ENCODE results near the gene CFB.
"Not testable (repeated sequence)": the region's sequence is repeated elsewhere in the genome, so short reads cannot be mapped to it uniquely, and the experiment has no call there.

CFB gene

GRCh38 chr6:31928672-31928939, 17.3 kb upstream of the CFB start:
- Mint-ChIP-seq H3K4me3 (no peak overlapping the region), H3K4me1 (ENCODE audit: low read depth) (no peaks in the 10 kb centered on the region), H3K9me3 (ENCODE audit: low read depth) (no peaks in the 10 kb centered on the region), H3K27ac (no peak overlapping the region), H3K36me3 (no peaks in the 10 kb centered on the region), H3K27me3 (peaks cover 2% of the 10 kb centered on the region)

- peaks cover 2% of the 10 kb centered on the region for H3K27me3 Mint-ChIP-seq
- no peaks in the 10 kb centered on the region for H3K9me3 Mint-ChIP-seq (ENCODE audit: low read depth)
- H3K4me1 Mint-ChIP-seq (ENCODE audit: low read depth) = no peaks in the 10 kb centered on the region
- H3K27ac Mint-ChIP-seq = no peak overlapping the region
- H3K36me3 Mint-ChIP-seq = no peaks in the 10 kb centered on the region
- no peak overlapping the region for H3K4me3 Mint-ChIP-seq
Observed at GRCh38 chr6:31930962-31931361, 14.9 kb upstream of the CFB start.

GRCh38 chr6:31932137-31932536, 13.8 kb upstream of the CFB start:
- H3K27ac Mint-ChIP-seq; H3K27me3 Mint-ChIP-seq; H3K9me3 Mint-ChIP-seq (ENCODE audit: low read depth); H3K4me1 Mint-ChIP-seq (ENCODE audit: low read depth); H3K4me3 Mint-ChIP-seq; H3K36me3 Mint-ChIP-seq: not testable (repeated sequence)

- Mint-ChIP-seq H3K9me3 (ENCODE audit: low read depth) (no peaks in the 10 kb centered on the region), H3K27ac (no peak overlapping the region), H3K4me1 (ENCODE audit: low read depth) (no peaks in the 10 kb centered on the region), H3K4me3 (no peak overlapping the region), H3K27me3 (peaks cover 2% of the 10 kb centered on the region), H3K36me3 (no peaks in the 10 kb centered on the region)
Observed at GRCh38 chr6:31933537-31933936, 12.4 kb upstream of the CFB start.

- peaks cover 2% of the 10 kb centered on the region for H3K27me3 Mint-ChIP-seq
- H3K4me3 Mint-ChIP-seq = no peak overlapping the region
- H3K36me3 Mint-ChIP-seq = no peaks in the 10 kb centered on the region
- H3K27ac Mint-ChIP-seq = no peak overlapping the region
- H3K9me3 Mint-ChIP-seq (ENCODE audit: low read depth) = no peaks in the 10 kb centered on the region
- H3K4me1 Mint-ChIP-seq (ENCODE audit: low read depth) = no peaks in the 10 kb centered on the region
Observed at GRCh38 chr6:31935021-31935420, 10.9 kb upstream of the CFB start.

- Mint-ChIP-seq H3K27me3 (peaks cover 2% of the 10 kb centered on the region), H3K9me3 (ENCODE audit: low read depth) (no peaks in the 10 kb centered on the region), H3K4me1 (ENCODE audit: low read depth) (no peaks in the 10 kb centered on the region), H3K27ac (no peak overlapping the region), H3K4me3 (no peak overlapping the region), H3K36me3 (no peaks in the 10 kb centered on the region)
Observed at GRCh38 chr6:31935823-31936222, 10.1 kb upstream of the CFB start.

GRCh38 chr6:31940256-31940664, 5.6 kb upstream of the CFB start:
- Mint-ChIP-seq H3K9me3 (ENCODE audit: low read depth) (no peaks in the 10 kb centered on the region), H3K4me1 (ENCODE audit: low read depth) (peaks cover under 1% of the 10 kb centered on the region), H3K4me3 (no peak overlapping the region), H3K36me3 (no peaks in the 10 kb centered on the region), H3K27me3 (peaks cover 5% of the 10 kb centered on the region), H3K27ac (no peak overlapping the region)

- H3K9me3 Mint-ChIP-seq (ENCODE audit: low read depth) = no peaks in the 10 kb centered on the region
- no peaks in the 10 kb centered on the region for H3K36me3 Mint-ChIP-seq
- H3K27ac Mint-ChIP-seq = no peak overlapping the region
- peaks cover 4% of the 10 kb centered on the region for H3K4me1 Mint-ChIP-seq (ENCODE audit: low read depth)
- H3K4me3 Mint-ChIP-seq = no peak overlapping the region
- H3K27me3 Mint-ChIP-seq = peaks cover 5% of the 10 kb centered on the region
Observed at GRCh38 chr6:31943742-31944141, 2.2 kb upstream of the CFB start.

- Mint-ChIP-seq H3K9me3 (ENCODE audit: low read depth) (no peaks in the 10 kb centered on the region), H3K36me3 (no peaks in the 10 kb centered on the region), H3K27ac (no peak overlapping the region), H3K4me1 (ENCODE audit: low read depth) (peaks cover 4% of the 10 kb centered on the region), H3K4me3 (no peak overlapping the region), H3K27me3 (peaks cover 5% of the 10 kb centered on the region)
Observed at GRCh38 chr6:31945154-31945506, 765 bp upstream of the CFB start.

- H3K27me3 Mint-ChIP-seq = peaks cover 5% of the 10 kb centered on the region
- peaks cover 4% of the 10 kb centered on the region for H3K4me1 Mint-ChIP-seq (ENCODE audit: low read depth)
- H3K36me3 Mint-ChIP-seq = no peaks in the 10 kb centered on the region
- H3K9me3 Mint-ChIP-seq (ENCODE audit: low read depth) = no peaks in the 10 kb centered on the region
- H3K4me3 Mint-ChIP-seq = no peak overlapping the region
- no peak overlapping the region for H3K27ac Mint-ChIP-seq
Observed at GRCh38 chr6:31946370-31946885, 533 bp downstream of the CFB start.

- Mint-ChIP-seq H3K9me3 (ENCODE audit: low read depth) (no peaks in the 10 kb centered on the region), H3K4me1 (ENCODE audit: low read depth) (peaks cover 4% of the 10 kb centered on the region), H3K27me3 (peaks cover 5% of the 10 kb centered on the region), H3K4me3 (no peak overlapping the region), H3K27ac (no peak overlapping the region), H3K36me3 (no peaks in the 10 kb centered on the region)
Observed at GRCh38 chr6:31947070-31947675, 1.3 kb downstream of the CFB start.

- H3K4me3 Mint-ChIP-seq = no peak overlapping the region
- H3K36me3 Mint-ChIP-seq = no peaks in the 10 kb centered on the region
- H3K9me3 Mint-ChIP-seq (ENCODE audit: low read depth) = no peaks in the 10 kb centered on the region
- no peak overlapping the region for H3K27ac Mint-ChIP-seq
- peaks cover 4% of the 10 kb centered on the region for H3K4me1 Mint-ChIP-seq (ENCODE audit: low read depth)
- no peaks in the 10 kb centered on the region for H3K27me3 Mint-ChIP-seq
Observed at GRCh38 chr6:31947864-31948263, 2.0 kb downstream of the CFB start.

GRCh38 chr6:31948306-31948705, 2.4 kb downstream of the CFB start:
- peaks cover 4% of the 10 kb centered on the region for H3K4me1 Mint-ChIP-seq (ENCODE audit: low read depth)
- H3K9me3 Mint-ChIP-seq (ENCODE audit: low read depth) = no peaks in the 10 kb centered on the region
- H3K27ac Mint-ChIP-seq = no peak overlapping the region
- H3K4me3 Mint-ChIP-seq = no peak overlapping the region
- H3K36me3 Mint-ChIP-seq = peaks cover 2% of the 10 kb centered on the region
- no peaks in the 10 kb centered on the region for H3K27me3 Mint-ChIP-seq

- peaks cover 4% of the 10 kb centered on the region for H3K4me1 Mint-ChIP-seq (ENCODE audit: low read depth)
- peaks cover 2% of the 10 kb centered on the region for H3K36me3 Mint-ChIP-seq
- H3K27me3 Mint-ChIP-seq = no peaks in the 10 kb centered on the region
- no peak overlapping the region for H3K27ac Mint-ChIP-seq
- H3K4me3 Mint-ChIP-seq = no peak overlapping the region
- no peaks in the 10 kb centered on the region for H3K9me3 Mint-ChIP-seq (ENCODE audit: low read depth)
Observed at GRCh38 chr6:31948753-31949413, 3.0 kb downstream of the CFB start.

GRCh38 chr6:31949926-31950548, 4.1 kb downstream of the CFB start:
- H3K27ac Mint-ChIP-seq = no peak overlapping the region
- H3K36me3 Mint-ChIP-seq = peaks cover 2% of the 10 kb centered on the region
- peaks cover 4% of the 10 kb centered on the region for H3K4me1 Mint-ChIP-seq (ENCODE audit: low read depth)
- H3K27me3 Mint-ChIP-seq = no peaks in the 10 kb centered on the region
- H3K4me3 Mint-ChIP-seq = no peak overlapping the region
- no peaks in the 10 kb centered on the region for H3K9me3 Mint-ChIP-seq (ENCODE audit: low read depth)

All from activated naive CD8-positive, alpha-beta T cell (primary cell).